Vagina (tissue), 2 donors: Measurements from ENCODE around the gene C16orf92. TPM values are rescaled to one million over a fixed set of nuclear protein-coding genes. Genes with fewer than 3 reads are reported as not detected.

ENCODE experiments used
- DNase-seq, 2 donors: peaks; one replicate each; pipeline ENCODE4 v3.0.0-alpha.2; 2017; ENCODE audit errors: extremely low spot score in 2 of 2
- H3K27ac ChIP-seq: fragments of 200-600 bp; sonication (generic); one replicate; pipeline ENCODE4 v1.5.1; 2019
- H3K27me3 ChIP-seq: fragments of 200-600 bp; sonication (generic); one replicate; pipeline ENCODE4 v1.5.1; 2019
- H3K36me3 ChIP-seq, 2 donors: fragments of 200-600 bp; sonication (generic); one replicate each; pipeline ENCODE4 v1.5.1; 2017 to 2019
- H3K4me1 ChIP-seq: fragments of 200-600 bp; sonication (generic); one replicate; pipeline ENCODE4 v1.5.1; 2019
- H3K4me3 ChIP-seq, 2 donors: fragments of 200-600 bp; sonication (generic); 1 replicate in 1 of 2; 2 replicates in 1 of 2; pipeline ENCODE4 v1.5.1; 2016 to 2019
- H3K9me3 ChIP-seq: fragments of 200-600 bp; sonication (generic); one replicate; pipeline ENCODE4 v1.5.1; 2019
- POLR2A ChIP-seq, 2 donors: fragments of 450-650 bp; IDR thresholded peaks; one replicate each; pipeline ENCODE4 v1.6.1; 2017; ENCODE audit warnings: antibody characterized with exemption in 2 of 2, mild to moderate bottlenecking in 2 of 2, moderate library complexity in 2 of 2
- POLR2AphosphoS5 ChIP-seq, 2 donors: sonication (generic); formaldehyde crosslinking; IDR thresholded peaks; one replicate each; pipeline ENCODE4 v1.9.0; 2017; ENCODE audit warnings: antibody characterized with exemption in 2 of 2, mild to moderate bottlenecking in 2 of 2, low read depth in 1 of 2; ENCODE audit not compliant: insufficient read depth in 1 of 2
- intact Hi-C: fragments of 100-400 bp; cut with DNase I; formaldehyde crosslinking; loops from one replicate; pipeline ENCODE4 v1.15.1; 2023
- total RNA-seq: library from RNA; depleted of rRNA; stranded (reverse); fragments of >200 nt; gene quantifications from one replicate; pipeline ENCODE4 v1.2.3, GENCODE V29; 2016
- TF ChIP-seq, protein P1 (sequence below), 3 experiments: fragments of 450-650 bp in 2 of 3; fragments of 200-600 bp in 1 of 3; sonication (generic) in 1 of 3; IDR thresholded peaks; one replicate each; pipeline ENCODE4 v1.5.1; 2017 to 2019; ENCODE audit warnings: antibody characterized with exemption in 3 of 3, mild to moderate bottlenecking in 2 of 3, moderate library complexity in 2 of 3

The C16orf92 gene
- total RNA-seq, 1 donor from 2014 or later: not detected

DNA sequence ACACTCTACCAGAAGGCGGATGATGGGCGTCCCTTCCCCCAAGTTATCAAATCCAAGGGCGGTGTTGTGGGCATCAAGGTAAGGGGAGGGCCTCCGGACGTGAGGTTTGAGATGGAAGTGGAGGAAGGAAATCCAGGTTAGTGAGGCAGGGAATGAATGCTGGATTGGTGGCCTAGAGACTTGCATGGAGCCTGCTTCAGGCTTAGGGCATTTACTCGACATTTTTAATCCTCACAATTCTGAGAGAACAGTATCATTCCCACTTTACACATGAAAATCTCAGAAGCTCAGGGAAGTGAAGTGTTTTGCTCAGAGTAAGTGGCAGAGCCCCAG lies 44.6 kb downstream of the C16orf92 start:
- Histone ChIP-seq H3K4me1 (peaks cover 62% of the 10 kb centered on the region), H3K27ac (peak overlapping the region; percentile 99), H3K27me3 (no peaks in the 10 kb centered on the region), H3K4me3 (peak overlapping the region; percentile 80 to 100), H3K9me3 (no peaks in the 10 kb centered on the region), H3K36me3 (peaks cover 0 to 55% of the 10 kb centered on the region in 2 donors)
- intact Hi-C loops: loop anchor here (5.0 to 10.0 kb wide), 2 partner anchors 255 to 337 kb away; partner anchors contain the start of genes PRRT2 and ZNF771
- TF ChIP-seq, protein P1, sequence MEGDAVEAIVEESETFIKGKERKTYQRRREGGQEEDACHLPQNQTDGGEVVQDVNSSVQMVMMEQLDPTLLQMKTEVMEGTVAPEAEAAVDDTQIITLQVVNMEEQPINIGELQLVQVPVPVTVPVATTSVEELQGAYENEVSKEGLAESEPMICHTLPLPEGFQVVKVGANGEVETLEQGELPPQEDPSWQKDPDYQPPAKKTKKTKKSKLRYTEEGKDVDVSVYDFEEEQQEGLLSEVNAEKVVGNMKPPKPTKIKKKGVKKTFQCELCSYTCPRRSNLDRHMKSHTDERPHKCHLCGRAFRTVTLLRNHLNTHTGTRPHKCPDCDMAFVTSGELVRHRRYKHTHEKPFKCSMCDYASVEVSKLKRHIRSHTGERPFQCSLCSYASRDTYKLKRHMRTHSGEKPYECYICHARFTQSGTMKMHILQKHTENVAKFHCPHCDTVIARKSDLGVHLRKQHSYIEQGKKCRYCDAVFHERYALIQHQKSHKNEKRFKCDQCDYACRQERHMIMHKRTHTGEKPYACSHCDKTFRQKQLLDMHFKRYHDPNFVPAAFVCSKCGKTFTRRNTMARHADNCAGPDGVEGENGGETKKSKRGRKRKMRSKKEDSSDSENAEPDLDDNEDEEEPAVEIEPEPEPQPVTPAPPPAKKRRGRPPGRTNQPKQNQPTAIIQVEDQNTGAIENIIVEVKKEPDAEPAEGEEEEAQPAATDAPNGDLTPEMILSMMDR (IDR thresholded peaks at IDR 0.05): no peak
- no peak for TF ChIP-seq POLR2AphosphoS5 (IDR thresholded peaks at IDR 0.05; ENCODE audit: insufficient read depth in 1 of 2, low read depth in 1 of 2)
- no peak for TF ChIP-seq POLR2A (IDR thresholded peaks at IDR 0.05)
- no peak for DNase-seq

DNA sequence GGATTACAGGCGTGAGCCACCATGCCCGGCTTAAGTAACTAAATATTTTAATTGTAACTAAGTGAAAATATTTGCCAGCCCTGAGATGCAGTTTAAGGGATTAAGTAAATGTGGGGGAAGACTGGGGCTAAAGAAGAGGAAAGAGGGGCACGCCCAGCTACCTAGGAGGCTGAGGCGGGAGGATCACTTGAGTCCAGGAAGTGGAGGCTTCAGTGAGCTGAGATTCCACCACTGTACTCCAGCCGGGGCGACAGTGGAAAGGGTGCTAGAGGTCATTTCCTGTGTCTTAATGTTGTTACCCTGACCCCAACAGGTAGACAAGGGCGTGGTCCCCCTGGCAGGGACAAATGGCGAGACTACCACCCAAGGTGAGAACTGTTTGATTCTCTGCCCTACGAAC lies 45.3 kb downstream of the C16orf92 start:
- no peak for DNase-seq
- Histone ChIP-seq H3K27me3 (no peaks in the 10 kb centered on the region), H3K27ac (peak overlapping the region; percentile 57), H3K4me1 (peaks cover 56% of the 10 kb centered on the region), H3K36me3 (peaks cover 0 to 58% of the 10 kb centered on the region in 2 donors), H3K4me3 (no peak overlapping the region), H3K9me3 (no peaks in the 10 kb centered on the region)
- intact Hi-C loops: loop anchor here (5.0 to 10.0 kb wide), 2 partner anchors 256 to 336 kb away; partner anchors contain the start of genes PRRT2 and ZNF771
- TF ChIP-seq POLR2A (IDR thresholded peaks at IDR 0.05): no peak
- no peak for TF ChIP-seq POLR2AphosphoS5 (IDR thresholded peaks at IDR 0.05; ENCODE audit: insufficient read depth in 1 of 2, low read depth in 1 of 2)
- TF ChIP-seq, protein P1 (IDR thresholded peaks at IDR 0.05): no peak

DNA sequence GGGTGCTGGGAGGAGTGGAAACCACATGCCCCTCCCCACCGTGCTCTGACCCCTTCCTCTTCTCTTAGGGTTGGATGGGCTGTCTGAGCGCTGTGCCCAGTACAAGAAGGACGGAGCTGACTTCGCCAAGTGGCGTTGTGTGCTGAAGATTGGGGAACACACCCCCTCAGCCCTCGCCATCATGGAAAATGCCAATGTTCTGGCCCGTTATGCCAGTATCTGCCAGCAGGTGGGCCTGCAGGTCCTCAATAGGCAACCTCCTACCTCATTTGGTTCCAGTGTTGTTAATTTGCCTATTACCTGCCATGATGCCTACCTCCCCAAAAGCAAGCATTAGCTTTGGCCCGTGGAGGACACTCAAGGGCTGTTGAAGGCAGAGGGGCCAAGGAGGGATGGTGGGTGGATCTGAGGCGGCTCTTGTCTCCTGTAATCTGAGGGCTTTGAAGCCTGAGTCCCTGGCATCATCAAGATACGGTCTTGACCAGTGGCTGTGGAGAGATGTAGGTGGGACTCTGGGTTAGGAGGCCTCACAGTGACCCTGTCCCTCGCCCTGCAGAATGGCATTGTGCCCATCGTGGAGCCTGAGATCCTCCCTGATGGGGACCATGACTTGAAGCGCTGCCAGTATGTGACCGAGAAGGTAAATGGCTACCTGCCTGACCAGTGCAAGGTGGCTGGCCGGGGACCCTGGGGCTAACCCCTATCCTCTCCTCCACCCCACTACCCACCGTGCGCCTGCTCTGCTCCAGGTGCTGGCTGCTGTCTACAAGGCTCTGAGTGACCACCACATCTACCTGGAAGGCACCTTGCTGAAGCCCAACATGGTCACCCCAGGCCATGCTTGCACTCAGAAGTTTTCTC lies 46.0 kb downstream of the C16orf92 start:
- TF ChIP-seq POLR2AphosphoS5 (IDR thresholded peaks at IDR 0.05; ENCODE audit: insufficient read depth in 1 of 2, low read depth in 1 of 2) (no peak), POLR2A (IDR thresholded peaks at IDR 0.05) (no peak)
- TF ChIP-seq, protein P1 (IDR thresholded peaks at IDR 0.05): peak in 1 of 3 experiments; percentile 18
- no peak overlapping the region for H3K4me3 ChIP-seq

DNA sequence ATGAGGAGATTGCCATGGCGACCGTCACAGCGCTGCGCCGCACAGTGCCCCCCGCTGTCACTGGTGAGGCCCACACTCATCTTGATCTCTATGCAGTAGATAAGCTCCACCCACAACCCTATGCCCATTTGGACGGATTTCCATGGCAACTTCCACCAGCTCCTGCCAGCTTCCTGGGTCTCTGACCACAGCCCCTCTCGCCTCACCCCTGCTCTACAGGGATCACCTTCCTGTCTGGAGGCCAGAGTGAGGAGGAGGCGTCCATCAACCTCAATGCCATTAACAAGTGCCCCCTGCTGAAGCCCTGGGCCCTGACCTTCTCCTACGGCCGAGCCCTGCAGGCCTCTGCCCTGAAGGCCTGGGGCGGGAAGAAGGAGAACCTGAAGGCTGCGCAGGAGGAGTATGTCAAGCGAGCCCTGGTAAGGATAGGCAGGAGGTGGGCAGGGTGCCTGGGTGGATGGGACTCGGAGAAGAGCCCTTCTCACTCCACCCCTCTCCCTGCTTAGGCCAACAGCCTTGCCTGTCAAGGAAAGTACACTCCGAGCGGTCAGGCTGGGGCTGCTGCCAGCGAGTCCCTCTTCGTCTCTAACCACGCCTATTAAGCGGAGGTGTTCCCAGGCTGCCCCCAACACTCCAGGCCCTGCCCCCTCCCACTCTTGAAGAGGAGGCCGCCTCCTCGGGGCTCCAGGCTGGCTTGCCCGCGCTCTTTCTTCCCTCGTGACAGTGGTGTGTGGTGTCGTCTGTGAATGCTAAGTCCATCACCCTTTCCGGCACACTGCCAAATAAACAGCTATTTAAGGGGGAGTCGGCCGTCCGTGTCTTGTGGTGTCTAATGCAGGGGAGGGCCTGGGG lies 46.8 kb downstream of the C16orf92 start:
- intact Hi-C loops: loop anchor here (5.0 to 10.0 kb wide), 2 partner anchors 258 to 335 kb away; partner anchors contain the start of genes PRRT2 and ZNF771
- Histone ChIP-seq H3K4me1 (peaks cover 45% of the 10 kb centered on the region), H3K9me3 (no peaks in the 10 kb centered on the region), H3K36me3 (peaks cover 0 to 58% of the 10 kb centered on the region in 2 donors), H3K4me3 (no peak overlapping the region), H3K27me3 (no peaks in the 10 kb centered on the region), H3K27ac (peak overlapping the region; percentile 57)
- DNase-seq: no peak
- TF ChIP-seq POLR2A (IDR thresholded peaks at IDR 0.05) (no peak), POLR2AphosphoS5 (IDR thresholded peaks at IDR 0.05; ENCODE audit: insufficient read depth in 1 of 2, low read depth in 1 of 2) (peak in 1 of 2 donors; percentile 30)

More for the DNA sequence above, 46.0 kb downstream of the C16orf92 start:
- H3K4me1 ChIP-seq: peaks cover 50% of the 10 kb centered on the region
- no peak for DNase-seq
- peak overlapping the region; percentile 57 for H3K27ac ChIP-seq
- intact Hi-C loops: loop anchor here (5.0 to 10.0 kb wide), 2 partner anchors 257 to 336 kb away; partner anchors contain the start of genes PRRT2 and ZNF771
- peaks cover 0 to 58% of the 10 kb centered on the region in 2 donors for H3K36me3 ChIP-seq
- no peaks in the 10 kb centered on the region for H3K27me3 ChIP-seq
- H3K9me3 ChIP-seq: no peaks in the 10 kb centered on the region

DNA sequence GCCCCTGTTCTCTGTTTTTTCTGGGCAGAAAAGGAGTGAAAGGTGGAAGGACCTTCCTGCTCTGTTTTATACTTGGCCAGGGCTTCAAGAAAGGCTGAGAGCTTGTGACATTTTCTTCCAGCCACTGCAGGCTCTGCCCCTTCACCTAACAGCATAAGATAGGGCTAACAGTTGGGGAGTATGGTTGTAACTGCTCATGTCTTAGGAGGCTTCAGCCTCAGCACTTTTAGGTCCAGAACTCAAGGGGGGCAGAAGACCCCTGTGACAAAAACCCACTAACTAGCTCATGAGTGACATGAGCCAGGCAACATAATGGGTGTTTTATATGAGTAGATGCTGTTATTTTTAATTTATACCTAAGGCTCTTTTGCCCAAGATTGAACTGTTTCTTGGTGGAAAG lies 47.5 kb downstream of the C16orf92 start:
- TF ChIP-seq, protein P1 (IDR thresholded peaks at IDR 0.05): no peak
- no peak for TF ChIP-seq POLR2AphosphoS5 (IDR thresholded peaks at IDR 0.05; ENCODE audit: insufficient read depth in 1 of 2, low read depth in 1 of 2)
- TF ChIP-seq POLR2A (IDR thresholded peaks at IDR 0.05): no peak
- DNase-seq: no peak
- intact Hi-C loops: no loop called here
- H3K4me3 ChIP-seq: no peak overlapping the region
- H3K27me3 ChIP-seq: no peaks in the 10 kb centered on the region
- H3K27ac ChIP-seq: peak overlapping the region; percentile 57
- peaks cover 52% of the 10 kb centered on the region for H3K4me1 ChIP-seq
- no peaks in the 10 kb centered on the region for H3K9me3 ChIP-seq
- peaks cover 0 to 58% of the 10 kb centered on the region in 2 donors for H3K36me3 ChIP-seq
